Activated CD4-positive, alpha-beta T cell treated with anti-CD3 and anti-CD28 coated beads, Interleukin-10, Interleukin-2, amounts not matched to agents 100 ng/mL and 50 ng/mL, durations not matched to agents 16 hours and 8 hours (primary cell): ENCODE measurements around the gene ENTPD6.

Experiments used
- DNase-seq: peaks from one replicate; pipeline ENCODE4 v3.0.0-alpha.2; 2020

ENTPD6 gene

GRCh38 chr20:25209911-25210310 is 14.4 kb downstream of the ENTPD6 start:
- DNase-seq = no peak

GRCh38 chr20:25211273-25211672 is 15.8 kb downstream of the ENTPD6 start:
- no peak for DNase-seq

- no peak for DNase-seq
These were observed 16.7 kb downstream of the ENTPD6 start for GRCh38 chr20:25212242-25212641.

GRCh38 chr20:25213566-25214425 is 18.3 kb downstream of the ENTPD6 start:
- no peak for DNase-seq

GRCh38 chr20:25214426-25214790 is 18.9 kb downstream of the ENTPD6 start:
- DNase-seq = no peak

- DNase-seq = no peak
These were observed 19.3 kb downstream of the ENTPD6 start for GRCh38 chr20:25214819-25215218.

- no peak for DNase-seq
These were observed 20.0 kb downstream of the ENTPD6 start for GRCh38 chr20:25215521-25215920.

- no peak for DNase-seq
These were observed 20.9 kb downstream of the ENTPD6 start for GRCh38 chr20:25216199-25216945.

GRCh38 chr20:25217161-25218108 is 21.9 kb downstream of the ENTPD6 start:
- DNase-seq = no peak

- no peak for DNase-seq
These were observed 22.6 kb downstream of the ENTPD6 start for GRCh38 chr20:25218109-25218486.

- DNase-seq = no peak
These were observed 23.0 kb downstream of the ENTPD6 start for GRCh38 chr20:25218492-25218891.

GRCh38 chr20:25219365-25219764 is 23.9 kb downstream of the ENTPD6 start:
- no peak for DNase-seq

- peak; percentile 11 for DNase-seq
These were observed 24.7 kb downstream of the ENTPD6 start for GRCh38 chr20:25220021-25220730.

- DNase-seq = no peak
These were observed 25.5 kb downstream of the ENTPD6 start for GRCh38 chr20:25220810-25221591.

GRCh38 chr20:25221592-25222460 is 26.3 kb downstream of the ENTPD6 start:
- DNase-seq = no peak

- no peak for DNase-seq
These were observed 27.1 kb downstream of the ENTPD6 start for GRCh38 chr20:25222461-25223178.

- DNase-seq = peak; percentile 82
These were observed 27.7 kb downstream of the ENTPD6 start for GRCh38 chr20:25223179-25223661.

- no peak for DNase-seq
These were observed 28.5 kb downstream of the ENTPD6 start for GRCh38 chr20:25223765-25224720.
